NCI-H146 treated with DMSO at 0.1 percent for 48 hours (cell line): Measurements from ENCODE around the gene LTV1.

Source experiments
- DNase-seq: peaks from one replicate; lab custom pipeline; 2025; ENCODE audit not compliant: unreplicated experiment; lab: John Stamatoyannopoulos, UW

The LTV1 gene

DNA sequence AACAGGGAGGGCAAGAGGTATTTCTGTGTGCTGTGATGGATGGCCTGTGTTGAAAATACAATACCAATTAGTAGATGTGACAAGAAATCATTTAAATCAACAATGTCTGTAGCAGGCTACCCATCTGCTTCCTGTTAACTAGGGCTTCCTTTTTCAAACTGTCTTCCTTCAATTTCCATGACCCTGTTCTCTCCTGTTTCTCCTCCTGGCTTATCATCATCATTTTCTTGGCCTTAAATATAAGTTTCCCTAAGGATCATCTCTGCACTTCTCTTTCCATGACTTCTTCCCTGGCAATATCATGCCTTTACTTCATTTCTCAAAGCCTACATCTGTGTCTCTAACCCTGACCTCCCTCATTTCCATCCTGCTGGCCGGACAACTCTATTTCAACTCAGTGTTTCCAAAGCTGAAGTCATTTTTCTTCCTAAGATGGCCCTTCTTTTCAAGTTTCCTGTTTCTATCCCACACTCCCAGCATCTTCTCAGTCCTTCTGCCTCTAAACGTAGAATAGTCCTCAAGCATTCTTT is 39.3 kb downstream of the LTV1 start:
- no peak for DNase-seq

- DNase-seq, result no peak
These were observed 41.2 kb downstream of the LTV1 start for GRCh38 chr6:143884216-143884900.

- DNase-seq, result no peak
These were observed 42.0 kb downstream of the LTV1 start for GRCh38 chr6:143885116-143885515.

- no peak for DNase-seq
These were observed 51.5 kb downstream of the LTV1 start for GRCh38 chr6:143894655-143895054.

- no peak for DNase-seq
These were observed 53.2 kb downstream of the LTV1 start for GRCh38 chr6:143896126-143896860.

- DNase-seq, result no peak
These were observed 57.2 kb downstream of the LTV1 start for GRCh38 chr6:143900358-143900757.

DNA sequence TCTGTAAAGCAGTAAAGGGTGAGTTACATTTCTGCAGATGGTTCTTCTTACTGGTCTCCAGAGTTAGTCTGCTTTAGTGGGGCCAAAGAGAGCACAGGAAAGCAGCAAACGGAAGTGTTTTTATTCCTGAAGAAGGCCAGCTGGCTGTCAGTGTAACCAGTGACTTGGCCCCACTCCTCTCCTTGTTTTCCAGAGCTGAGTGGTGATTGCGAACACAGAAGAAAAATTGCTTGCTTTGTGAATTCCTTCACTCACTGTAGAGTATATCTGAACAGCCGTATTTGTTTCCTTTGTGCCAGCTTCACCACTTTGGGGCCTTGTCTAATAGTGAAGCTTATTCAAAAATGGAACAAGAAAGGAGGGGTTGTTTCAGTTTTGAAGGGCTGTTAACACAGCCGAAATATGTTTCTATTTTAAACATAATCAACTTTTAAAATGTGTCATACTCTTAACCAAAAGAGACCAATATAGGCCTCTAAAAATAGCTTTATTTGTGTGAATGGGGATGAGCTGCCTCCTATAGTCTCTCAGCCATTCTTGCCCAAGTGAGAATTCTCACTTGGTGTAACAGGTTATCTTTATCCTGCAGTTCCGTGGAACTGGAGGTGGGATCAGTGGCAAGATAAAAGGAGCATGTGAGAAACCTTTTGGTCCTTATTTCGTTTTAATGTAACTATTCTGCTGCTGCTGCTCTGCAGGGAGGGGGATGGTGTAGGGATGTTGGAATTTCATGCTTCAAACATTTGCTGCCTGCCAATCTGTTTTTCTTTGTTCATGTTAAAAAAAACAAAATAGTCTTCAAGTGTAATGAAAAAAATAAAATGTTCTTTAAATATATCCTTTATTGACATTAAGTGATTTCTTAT is 59.0 kb downstream of the LTV1 start:
- DNase-seq, result no peak

DNA sequence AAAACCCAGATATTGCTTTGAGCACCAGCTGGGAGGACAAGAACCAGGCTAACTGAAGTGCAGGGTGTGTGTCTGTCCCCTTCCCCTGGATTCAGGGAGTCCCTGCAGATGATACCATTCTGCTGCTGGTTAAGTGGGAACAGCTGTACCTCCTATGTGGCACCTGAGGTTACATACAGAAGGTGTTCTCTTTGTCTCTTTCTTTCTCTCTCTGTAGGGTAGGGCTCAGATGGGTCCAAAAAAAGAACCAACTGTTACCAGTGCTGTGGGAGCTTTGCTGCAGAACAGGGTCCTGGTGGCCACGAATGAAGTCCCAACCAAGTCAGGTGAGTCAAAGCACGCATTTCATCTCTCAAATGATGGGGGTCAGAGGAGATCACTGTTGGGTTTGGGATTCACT is 59.7 kb downstream of the LTV1 start:
- no peak for DNase-seq

- no peak for DNase-seq
These were observed 67.9 kb downstream of the LTV1 start for GRCh38 chr6:143911028-143911427.

- no peak for DNase-seq
These were observed 69.5 kb downstream of the LTV1 start for GRCh38 chr6:143912671-143913070.
